HepG2 (cell line): ENCODE measurements around the gene TMEM86B. TPM values are rescaled to one million over a fixed set of nuclear protein-coding genes. Genes with fewer than 3 reads are reported as not detected.

Source experiments
- DNMT3B ChIP-seq: conservative IDR thresholded peaks from 2 replicates; pipeline ENCODE4 v1.6.1; 2016; ENCODE audit warnings: missing biosample characterization, control low read depth
- EEA1 ChIP-seq: sonication (generic); formaldehyde crosslinking; IDR thresholded peaks from 2 replicates; pipeline ENCODE4 v1.5.1; 2020; ENCODE audit warnings: mild to moderate bottlenecking, missing genetic modification reagents, borderline replicate concordance
- ESRRA ChIP-seq: sonication (generic); formaldehyde crosslinking; IDR thresholded peaks from 2 replicates; pipeline ENCODE4 v1.5.1; 2020; ENCODE audit warnings: mild to moderate bottlenecking, low read depth, missing genetic modification reagents
- FOXO4 ChIP-seq: sonication (generic); formaldehyde crosslinking; conservative IDR thresholded peaks from 2 replicates; pipeline ENCODE4 v1.8.1; 2023; ENCODE audit warnings: missing genetic modification reagents
- KDM6A ChIP-seq: IDR thresholded peaks from 2 replicates; pipeline ENCODE4 v1.6.1; 2016; ENCODE audit warnings: low read depth
- KLF15 ChIP-seq: sonication (generic); formaldehyde crosslinking; IDR thresholded peaks from 2 replicates; pipeline ENCODE4 v1.8.1; 2023; ENCODE audit warnings: borderline replicate concordance, mild to moderate bottlenecking, inconsistent platforms, missing genetic modification reagents, mixed read lengths
- KLF9 ChIP-seq: IDR thresholded peaks from 2 replicates; pipeline ENCODE4 v1.6.1; 2016; ENCODE audit warnings: low read depth
- MIXL1 ChIP-seq: IDR thresholded peaks from 2 replicates; pipeline ENCODE4 v1.6.1; 2016
- MTF2 ChIP-seq: sonication (generic); formaldehyde crosslinking; IDR thresholded peaks from 2 replicates; pipeline ENCODE4 v1.5.0; 2020; ENCODE audit warnings: missing genetic modification reagents, borderline replicate concordance
- ZNF407 ChIP-seq: sonication (generic); formaldehyde crosslinking; IDR thresholded peaks from one replicate; pipeline ENCODE4 v1.5.1; 2020; ENCODE audit warnings: mild to moderate bottlenecking, missing genetic modification reagents; ENCODE audit errors: not compliant biosample characterization
- ZNF513 ChIP-seq: sonication (generic); formaldehyde crosslinking; conservative IDR thresholded peaks from 2 replicates; pipeline ENCODE4 v1.5.0; 2020; ENCODE audit warnings: missing genetic modification reagents
- ZNF558 ChIP-seq: sonication (generic); formaldehyde crosslinking; IDR thresholded peaks from 2 replicates; pipeline ENCODE4 v1.9.0; 2022; ENCODE audit warnings: mild to moderate bottlenecking, missing genetic modification reagents, borderline replicate concordance
- ZNF567 ChIP-seq: sonication (generic); formaldehyde crosslinking; IDR thresholded peaks from 2 replicates; pipeline ENCODE4 v1.8.1; 2023; ENCODE audit warnings: mild to moderate bottlenecking, missing genetic modification reagents, borderline replicate concordance
- polyA plus RNA-seq, 8 experiments: library from polyadenylated mRNA; depleted of rRNA in 3 of 8; stranded (reverse) in 7 of 8; unstranded in 1 of 8; fragments of >200 nt; fragmentation: Illumina TruSeq in 4 of 8; extraction: Trizol in 4 of 8; gene quantifications; 2 replicates each; pipeline versions ENCODE4 v1.2.1 to v1.2.3, GENCODE V29; 2011 to 2016; ENCODE audit warnings: low read depth in 4 of 8, missing spikeins in 1 of 8, mixed read lengths in 1 of 8; ENCODE audit not compliant: insufficient read depth in 1 of 8
- total RNA-seq, 5 experiments: library from RNA; depleted of rRNA; stranded (reverse); fragments of >200 nt; fragmentation: Illumina TruSeq; extraction: Trizol; gene quantifications; 2 replicates each; pipeline ENCODE4 v1.2.3, GENCODE V29; 2016; ENCODE audit warnings: low read depth in 1 of 5
- TF ChIP-seq, protein P1 (sequence below): sonication (generic); formaldehyde crosslinking; IDR thresholded peaks from 2 replicates; pipeline ENCODE4 v1.4.0; 2020; ENCODE audit warnings: missing genetic modification reagents
- TF ChIP-seq, protein P2 (sequence below): sonication (generic); formaldehyde crosslinking; IDR thresholded peaks from 2 replicates; pipeline ENCODE4 v1.5.1; 2020; ENCODE audit warnings: missing genetic modification reagents, mild to moderate bottlenecking, borderline replicate concordance

Gene TMEM86B
- total and polyA plus RNA-seq, 2 of the 13 experiments (the other 11 are each of a cell fraction or from before 2014, with no cell fraction given): 7.7 to 9.6 TPM

- no peak for TF ChIP-seq ZNF407 (CRISPR knock-in tag)
- no peak for TF ChIP-seq KLF15
- TF ChIP-seq ZNF567 (CRISPR knock-in tag): no peak
- 0 out of 2 replicates have a peak, but pooled peaks have one; percentile 18 for TF ChIP-seq MIXL1 (CRISPR knock-in tag)
- TF ChIP-seq, protein P1, sequence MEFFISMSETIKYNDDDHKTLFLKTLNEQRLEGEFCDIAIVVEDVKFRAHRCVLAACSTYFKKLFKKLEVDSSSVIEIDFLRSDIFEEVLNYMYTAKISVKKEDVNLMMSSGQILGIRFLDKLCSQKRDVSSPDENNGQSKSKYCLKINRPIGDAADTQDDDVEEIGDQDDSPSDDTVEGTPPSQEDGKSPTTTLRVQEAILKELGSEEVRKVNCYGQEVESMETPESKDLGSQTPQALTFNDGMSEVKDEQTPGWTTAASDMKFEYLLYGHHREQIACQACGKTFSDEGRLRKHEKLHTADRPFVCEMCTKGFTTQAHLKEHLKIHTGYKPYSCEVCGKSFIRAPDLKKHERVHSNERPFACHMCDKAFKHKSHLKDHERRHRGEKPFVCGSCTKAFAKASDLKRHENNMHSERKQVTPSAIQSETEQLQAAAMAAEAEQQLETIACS (CRISPR knock-in tag): no peak
- no peak; the same call in 1 of the 2 replicates for TF ChIP-seq ZNF558 (CRISPR knock-in tag)
- TF ChIP-seq KDM6A (CRISPR knock-in tag): 0 out of 2 replicates have a peak, but pooled peaks have one; percentile 33
- TF ChIP-seq MTF2 (CRISPR knock-in tag): no peak
- TF ChIP-seq ESRRA (CRISPR knock-in tag): peak; percentile 43; the same call in 1 of the 2 replicates
- TF ChIP-seq DNMT3B: no peak
- no peak for TF ChIP-seq KLF9
- TF ChIP-seq EEA1 (CRISPR knock-in tag): no peak
- no peak for TF ChIP-seq FOXO4 (CRISPR knock-in tag)
- TF ChIP-seq, protein P2, sequence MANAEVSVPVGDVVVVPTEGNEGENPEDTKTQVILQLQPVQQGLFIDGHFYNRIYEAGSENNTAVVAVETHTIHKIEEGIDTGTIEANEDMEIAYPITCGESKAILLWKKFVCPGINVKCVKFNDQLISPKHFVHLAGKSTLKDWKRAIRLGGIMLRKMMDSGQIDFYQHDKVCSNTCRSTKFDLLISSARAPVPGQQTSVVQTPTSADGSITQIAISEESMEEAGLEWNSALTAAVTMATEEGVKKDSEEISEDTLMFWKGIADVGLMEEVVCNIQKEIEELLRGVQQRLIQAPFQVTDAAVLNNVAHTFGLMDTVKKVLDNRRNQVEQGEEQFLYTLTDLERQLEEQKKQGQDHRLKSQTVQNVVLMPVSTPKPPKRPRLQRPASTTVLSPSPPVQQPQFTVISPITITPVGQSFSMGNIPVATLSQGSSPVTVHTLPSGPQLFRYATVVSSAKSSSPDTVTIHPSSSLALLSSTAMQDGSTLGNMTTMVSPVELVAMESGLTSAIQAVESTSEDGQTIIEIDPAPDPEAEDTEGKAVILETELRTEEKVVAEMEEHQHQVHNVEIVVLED (CRISPR knock-in tag): no peak
- TF ChIP-seq ZNF513 (CRISPR knock-in tag): no peak
Observed at GRCh38 chr19:55228403-55229031, at the start of gene TMEM86B (continued).
